Endothelial cell of umbilical vein (primary cell): ENCODE measurements around the gene FABP2.
"Not testable (repeated sequence)": the region's sequence is repeated elsewhere in the genome, so short reads cannot be mapped to it uniquely, and the experiment has no call there.

Experiments used
- CTCF ChIP-seq, 2 donors: IDR thresholded peaks; 1 replicate in 1 of 2; 2 replicates in 1 of 2; pipeline ENCODE4 v1.5.1; 2011; ENCODE audit warnings: low read length in 2 of 2, mild to moderate bottlenecking in 2 of 2, moderate library complexity in 2 of 2, control low read depth in 1 of 2, inconsistent platforms in 1 of 2, low read depth in 1 of 2; ENCODE audit not compliant: insufficient read depth in 1 of 2; ENCODE audit errors: extremely low read depth in 1 of 2
- EZH2 ChIP-seq: IDR thresholded peaks from 2 replicates; pipeline ENCODE4 v1.6.1; 2012; ENCODE audit warnings: borderline replicate concordance, low read depth, mild to moderate bottlenecking, moderate library complexity, low read length, inconsistent platforms; ENCODE audit not compliant: severe bottlenecking
- FOS ChIP-seq: IDR thresholded peaks from 2 replicates; pipeline ENCODE4 v1.6.1; 2011; ENCODE audit warnings: mild to moderate bottlenecking, low read length, moderate library complexity, borderline replicate concordance; ENCODE audit not compliant: insufficient read depth
- JUN ChIP-seq: IDR thresholded peaks from 2 replicates; pipeline ENCODE4 v1.6.1; 2011; ENCODE audit warnings: borderline replicate concordance, low read depth; ENCODE audit not compliant: insufficient read length, insufficient read depth
- MAX ChIP-seq: IDR thresholded peaks from 2 replicates; pipeline ENCODE4 v1.6.1; 2011; ENCODE audit not compliant: insufficient read depth, insufficient read length
- POLR2A ChIP-seq: IDR thresholded peaks from 2 replicates; pipeline ENCODE4 v1.6.1; 2012; ENCODE audit warnings: low read depth, mild to moderate bottlenecking, control low read depth, low read length

GRCh38 chr4:119359873-119360272, 37.9 kb upstream of the FABP2 start:
- TF ChIP-seq POLR2A; CTCF (IDR thresholded peaks at IDR 0.05; ENCODE audit: extremely low read depth in 1 of 2, insufficient read depth in 1 of 2, low read depth in 1 of 2, low read length in 2 of 2); EZH2; FOS; MAX; JUN: not testable (repeated sequence)
